ENCODE data around the gene LENEP. TPM values are rescaled to one million over a fixed set of nuclear protein-coding genes. Genes with fewer than 3 reads are reported as not detected.

Gene LENEP
- total RNA-seq, 2 experiments from 2014 or later = not detected

GRCh38 chr1:155001425-155001674 lies 8.0 kb downstream of the LENEP start:
- no peaks in the 10 kb centered on the region for H3K27me3 ChIP-seq (ENCODE audit: control insufficient read depth in 1 of 2, insufficient read depth in 2 of 2, low read length in 2 of 2)
- peaks cover 75% of the 10 kb centered on the region for H3K4me1 ChIP-seq (ENCODE audit: insufficient read depth, low read length)
- no peak for ATAC-seq (ENCODE audit: poor library complexity)
- H3K36me3 Mint-ChIP-seq (ENCODE audit: low read depth) = peaks cover 15% of the 10 kb centered on the region
- intact Hi-C loops (cut with DNase I, micrococcal nuclease) = loop anchor here (1.0 to 5.0 kb wide), 5 partner anchors 16 to 61 kb away; partner anchors contain the start of genes EFNA4 (in 2 of the 2) and CKS1B (in 1 of the 2)
- peaks cover 3% of the 10 kb centered on the region for H3K36me3 ChIP-seq (ENCODE audit: insufficient read depth, low read length)
- no peaks in the 10 kb centered on the region for H3K27me3 Mint-ChIP-seq
- H3K9me3 ChIP-seq (ENCODE audit: control insufficient read depth in 1 of 2, insufficient read depth in 1 of 2, low read length in 2 of 2) = no peaks in the 10 kb centered on the region
- peak in 1 of 14 experiments; percentile 56 for DNase-seq
- ChIA-PET CTCF (interaction anchor here (1.1 to 13.2 kb wide), 2 partner anchors 17 to 40 kb away, joined by 4 to 159 read pairs; partner anchors contain the start of gene PYGO2), POLR2A (interaction anchor here (1.0 to 10.2 kb wide), 7 partner anchors 9 to 65 kb away, joined by 4 to 189 read pairs (median 28); partner anchors contain the start of genes CKS1B, FLAD1, PBXIP1 and PMVK)
- peak overlapping the region; percentile 99 for H3K4me3 Mint-ChIP-seq
- H3K27ac Mint-ChIP-seq = peak overlapping the region; percentile 90
- no peak for TF ChIP-seq CTCF (IDR thresholded peaks at IDR 0.05)
- H3K4me3 ChIP-seq (ENCODE audit: low read length) = peak overlapping the region; percentile 73
- H3K9me3 Mint-ChIP-seq = no peaks in the 10 kb centered on the region
- peak overlapping the region; percentile 92 to 96 for H3K27ac ChIP-seq (ENCODE audit: low read depth in 1 of 2, low read length in 2 of 2)
- H3K4me1 Mint-ChIP-seq (ENCODE audit: low read depth) = peaks cover 60% of the 10 kb centered on the region

DNA sequence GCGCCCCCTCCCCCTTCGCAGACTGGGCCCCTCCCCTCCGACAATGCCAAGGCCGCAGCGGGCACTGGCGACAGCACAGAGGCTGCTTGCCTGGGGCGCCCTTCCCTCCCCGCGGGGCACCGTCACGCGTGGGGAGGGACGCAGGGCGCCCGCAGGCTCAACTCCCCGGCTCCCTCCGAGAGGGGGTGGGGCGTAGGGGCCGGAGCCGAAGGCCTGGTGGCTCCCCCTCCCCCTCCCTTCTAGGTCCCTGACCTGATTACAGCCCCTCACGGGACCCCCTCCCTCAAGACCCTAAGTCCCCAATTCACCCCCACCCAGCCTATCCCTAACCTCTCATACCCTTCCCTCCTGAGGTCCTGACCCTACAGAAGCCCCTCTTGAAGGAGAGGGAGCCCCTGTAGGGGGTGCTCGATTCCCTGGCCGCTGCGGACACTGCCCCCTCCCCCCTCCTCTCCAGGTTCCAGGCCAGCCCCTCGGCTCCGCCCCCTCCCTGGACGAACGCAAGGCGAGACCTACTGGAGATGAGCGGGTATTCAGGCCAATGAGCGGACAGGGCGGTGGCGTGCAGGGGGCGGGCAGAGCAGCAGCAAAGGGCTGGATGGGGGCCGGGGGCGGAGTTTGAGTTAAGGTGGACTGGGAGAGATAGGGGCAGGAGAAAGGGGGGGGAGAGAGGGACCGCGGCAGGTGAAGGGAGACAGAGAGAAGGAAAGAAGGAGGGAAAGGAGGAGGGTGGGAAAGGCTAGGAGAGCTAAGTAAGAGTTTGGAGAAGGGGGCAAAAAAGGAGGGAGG lies 8.5 kb downstream of the LENEP start:
- H3K27ac Mint-ChIP-seq = peak overlapping the region; percentile 90
- ATAC-seq (ENCODE audit: poor library complexity) (peak; percentile 73), DNase-seq (peak; percentile 94 to 99 (median 98))
- Histone ChIP-seq H3K9me3 (ENCODE audit: control insufficient read depth in 1 of 2, insufficient read depth in 1 of 2, low read length in 2 of 2) (no peaks in the 10 kb centered on the region), H3K27me3 (ENCODE audit: control insufficient read depth in 1 of 2, insufficient read depth in 2 of 2, low read length in 2 of 2) (no peaks in the 10 kb centered on the region), H3K27ac (ENCODE audit: low read depth in 1 of 2, low read length in 2 of 2) (peak overlapping the region; percentile 92 to 96), H3K4me1 (ENCODE audit: insufficient read depth, low read length) (peaks cover 80% of the 10 kb centered on the region), H3K4me3 (ENCODE audit: low read length) (peak overlapping the region; percentile 73), H3K36me3 (ENCODE audit: insufficient read depth, low read length) (peaks cover 3% of the 10 kb centered on the region)
- no peak for TF ChIP-seq CTCF (IDR thresholded peaks at IDR 0.05)
- no peaks in the 10 kb centered on the region for H3K9me3 Mint-ChIP-seq
- POLR2A ChIA-PET = interaction anchor here (1.0 to 10.2 kb wide), 8 partner anchors 10 to 65 kb away, joined by 4 to 189 read pairs (median 22); partner anchors contain the start of genes CKS1B, FLAD1, PBXIP1 and PMVK
- H3K4me3 Mint-ChIP-seq = peak overlapping the region; percentile 99
- CTCF ChIA-PET = interaction anchor here (1.1 to 13.2 kb wide), 2 partner anchors 17 to 41 kb away, joined by 4 to 159 read pairs; partner anchors contain the start of gene PYGO2
- peaks cover 15% of the 10 kb centered on the region for H3K36me3 Mint-ChIP-seq (ENCODE audit: low read depth)
- intact Hi-C loops (cut with DNase I, micrococcal nuclease) = loop anchor here (1.0 to 5.0 kb wide), 7 partner anchors 15 to 65 kb away; partner anchors contain the start of genes EFNA4 (in 2 of the 2), CKS1B (in 1 of the 2) and FLAD1 (in 1 of the 2)
- H3K4me1 Mint-ChIP-seq (ENCODE audit: low read depth) = peaks cover 65% of the 10 kb centered on the region
- H3K27me3 Mint-ChIP-seq = no peaks in the 10 kb centered on the region

- peak within 1 kb of the TSS; percentile 99 for H3K4me3 Mint-ChIP-seq
- Histone ChIP-seq H3K4me3 (ENCODE audit: low read length) (peak within 1 kb of the TSS; percentile 73), H3K4me1 (ENCODE audit: insufficient read depth, low read length) (peaks cover 80% of the 10 kb centered on the region), H3K27ac (ENCODE audit: low read depth in 1 of 2, low read length in 2 of 2) (peak within 1 kb of the TSS; percentile 92 to 96), H3K27me3 (ENCODE audit: control insufficient read depth in 1 of 2, insufficient read depth in 2 of 2, low read length in 2 of 2) (no peaks in the 10 kb centered on the region), H3K36me3 (ENCODE audit: insufficient read depth, low read length) (peaks cover 3% of the 10 kb centered on the region), H3K9me3 (ENCODE audit: control insufficient read depth in 1 of 2, insufficient read depth in 1 of 2, low read length in 2 of 2) (no peaks in the 10 kb centered on the region)
- TF ChIP-seq CTCF (IDR thresholded peaks at IDR 0.05) = no peak
- H3K36me3 Mint-ChIP-seq (ENCODE audit: low read depth) = peaks cover 15% of the 10 kb centered on the region
- H3K27ac Mint-ChIP-seq = peak within 1 kb of the TSS; percentile 90
- CTCF ChIA-PET = interaction anchor here (1.1 to 13.2 kb wide), 3 partner anchors 10 to 41 kb away, joined by 3 to 159 read pairs (median 4); partner anchors contain the start of gene PYGO2
- DNase-seq (no peak), ATAC-seq (ENCODE audit: poor library complexity) (no peak)
- intact Hi-C loops (cut with DNase I, micrococcal nuclease) = loop anchor here in 1 of 2 experiments (1.0 to 5.0 kb wide), 3 partner anchors 19 to 65 kb away; partner anchors contain the start of genes EFNA4 and FLAD1
- no peaks in the 10 kb centered on the region for H3K9me3 Mint-ChIP-seq
- POLR2A ChIA-PET = interaction anchor here (1.4 to 10.2 kb wide), 6 partner anchors 10 to 66 kb away, joined by 4 to 189 read pairs (median 22); partner anchors contain the start of genes CKS1B, PBXIP1, PMVK and PYGO2
- peaks cover 67% of the 10 kb centered on the region for H3K4me1 Mint-ChIP-seq (ENCODE audit: low read depth)
- no peaks in the 10 kb centered on the region for H3K27me3 Mint-ChIP-seq
These were observed 9.3 kb downstream of the LENEP start, which contains the start of gene ZBTB7B for GRCh38 chr1:155002464-155003226. ZBTB7B (plus strand) TSS chr1:155002802; CDS start chr1:155014661, 11,859 bp downstream.

All from CD4-positive, alpha-beta T cell (primary cell).